Measurements from ENCODE around the gene TUBA1A. TPM values are rescaled to one million over a fixed set of nuclear protein-coding genes. Genes with fewer than 3 reads are reported as not detected.
A peak's percentile ranks its signal among the peaks of the same experiment; 100 is the strongest.

The TUBA1A gene
- polyA plus RNA-seq (2012; ENCODE audit: insufficient read length, low read depth), result 141 TPM

DNA sequence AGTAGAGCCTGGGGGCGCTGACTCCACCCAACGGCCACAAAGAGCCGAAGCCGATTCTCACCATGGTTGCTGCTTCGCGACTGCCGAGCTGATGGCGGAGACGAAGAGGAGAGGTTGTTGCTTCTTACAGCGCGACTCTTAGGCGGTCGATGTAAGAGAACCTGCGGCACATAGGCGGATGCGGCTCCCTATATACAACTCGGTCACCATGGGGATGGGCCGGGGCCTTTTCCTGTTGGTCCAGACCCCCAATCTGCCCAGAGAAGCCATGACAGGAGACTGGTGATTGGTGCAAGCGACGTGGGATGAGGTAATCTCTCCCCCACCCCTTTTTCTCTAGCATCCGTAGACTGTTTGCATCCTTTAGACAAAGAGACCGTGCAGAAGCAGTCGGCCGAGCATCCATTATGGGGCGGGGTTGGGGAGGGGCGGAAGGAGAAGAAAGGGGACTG, at the start of gene TUBA1A:
TUBA1A (minus strand) TSS at position 165 of the 452 bp plus-strand sequence; CDS start at position 64, 101 bp downstream.
- TF ChIP-seq TAF1 (IDR thresholded peaks at IDR 0.05; ENCODE audit: borderline replicate concordance, insufficient read depth, low read length), result peak; percentile 95
- TF ChIP-seq, protein P1, sequence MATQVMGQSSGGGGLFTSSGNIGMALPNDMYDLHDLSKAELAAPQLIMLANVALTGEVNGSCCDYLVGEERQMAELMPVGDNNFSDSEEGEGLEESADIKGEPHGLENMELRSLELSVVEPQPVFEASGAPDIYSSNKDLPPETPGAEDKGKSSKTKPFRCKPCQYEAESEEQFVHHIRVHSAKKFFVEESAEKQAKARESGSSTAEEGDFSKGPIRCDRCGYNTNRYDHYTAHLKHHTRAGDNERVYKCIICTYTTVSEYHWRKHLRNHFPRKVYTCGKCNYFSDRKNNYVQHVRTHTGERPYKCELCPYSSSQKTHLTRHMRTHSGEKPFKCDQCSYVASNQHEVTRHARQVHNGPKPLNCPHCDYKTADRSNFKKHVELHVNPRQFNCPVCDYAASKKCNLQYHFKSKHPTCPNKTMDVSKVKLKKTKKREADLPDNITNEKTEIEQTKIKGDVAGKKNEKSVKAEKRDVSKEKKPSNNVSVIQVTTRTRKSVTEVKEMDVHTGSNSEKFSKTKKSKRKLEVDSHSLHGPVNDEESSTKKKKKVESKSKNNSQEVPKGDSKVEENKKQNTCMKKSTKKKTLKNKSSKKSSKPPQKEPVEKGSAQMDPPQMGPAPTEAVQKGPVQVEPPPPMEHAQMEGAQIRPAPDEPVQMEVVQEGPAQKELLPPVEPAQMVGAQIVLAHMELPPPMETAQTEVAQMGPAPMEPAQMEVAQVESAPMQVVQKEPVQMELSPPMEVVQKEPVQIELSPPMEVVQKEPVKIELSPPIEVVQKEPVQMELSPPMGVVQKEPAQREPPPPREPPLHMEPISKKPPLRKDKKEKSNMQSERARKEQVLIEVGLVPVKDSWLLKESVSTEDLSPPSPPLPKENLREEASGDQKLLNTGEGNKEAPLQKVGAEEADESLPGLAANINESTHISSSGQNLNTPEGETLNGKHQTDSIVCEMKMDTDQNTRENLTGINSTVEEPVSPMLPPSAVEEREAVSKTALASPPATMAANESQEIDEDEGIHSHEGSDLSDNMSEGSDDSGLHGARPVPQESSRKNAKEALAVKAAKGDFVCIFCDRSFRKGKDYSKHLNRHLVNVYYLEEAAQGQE (IDR thresholded peaks at IDR 0.05; ENCODE audit: insufficient read depth in 1 of 2, low read depth in 2 of 2, low read length in 2 of 2), result peak in 1 of 2 experiments; percentile 56; a peak in 2 of 4 replicates
- peak; percentile 87; the same call in 1 of the 2 replicates for TF ChIP-seq SIN3A (IDR thresholded peaks at IDR 0.05; ENCODE audit: borderline replicate concordance, insufficient read depth, low read length)
- peak; percentile 99 for TF ChIP-seq POLR2AphosphoS5 (IDR thresholded peaks at IDR 0.05; ENCODE audit: low read depth, low read length)
- TF ChIP-seq FOXP2 (optimal IDR thresholded peaks at IDR 0.05; ENCODE audit: borderline replicate concordance, extremely low read depth, extremely low read length, insufficient read depth), result peak; percentile 30

DNA sequence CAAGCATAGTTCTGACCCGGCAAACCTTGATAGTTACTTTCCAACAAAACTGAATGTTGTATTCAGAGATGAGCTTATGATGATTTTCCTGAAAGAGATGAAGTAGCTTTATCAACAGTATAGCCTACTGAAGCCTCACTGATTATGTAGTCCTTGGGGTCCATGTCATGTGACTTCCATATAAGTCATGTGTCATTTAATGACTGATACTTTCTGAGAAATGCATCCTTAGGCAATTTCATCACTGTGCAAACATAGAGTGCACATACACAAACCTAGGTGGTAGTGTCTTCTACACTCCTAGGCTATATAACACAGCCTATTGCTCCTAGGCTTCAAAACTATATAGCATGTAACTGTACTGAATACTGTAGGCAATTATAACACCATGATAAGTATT, 47.5 kb upstream of the TUBA1A start:
- TF ChIP-seq POLR2AphosphoS5 (IDR thresholded peaks at IDR 0.05; ENCODE audit: low read depth, low read length) (no peak), SIN3A (IDR thresholded peaks at IDR 0.05; ENCODE audit: borderline replicate concordance, insufficient read depth, low read length) (no peak), TAF1 (IDR thresholded peaks at IDR 0.05; ENCODE audit: borderline replicate concordance, insufficient read depth, low read length) (no peak), FOXP2 (optimal IDR thresholded peaks at IDR 0.05; ENCODE audit: borderline replicate concordance, extremely low read depth, extremely low read length, insufficient read depth) (no peak)
- TF ChIP-seq, protein P1 (IDR thresholded peaks at IDR 0.05; ENCODE audit: insufficient read depth in 1 of 2, low read depth in 2 of 2, low read length in 2 of 2), result no peak

DNA sequence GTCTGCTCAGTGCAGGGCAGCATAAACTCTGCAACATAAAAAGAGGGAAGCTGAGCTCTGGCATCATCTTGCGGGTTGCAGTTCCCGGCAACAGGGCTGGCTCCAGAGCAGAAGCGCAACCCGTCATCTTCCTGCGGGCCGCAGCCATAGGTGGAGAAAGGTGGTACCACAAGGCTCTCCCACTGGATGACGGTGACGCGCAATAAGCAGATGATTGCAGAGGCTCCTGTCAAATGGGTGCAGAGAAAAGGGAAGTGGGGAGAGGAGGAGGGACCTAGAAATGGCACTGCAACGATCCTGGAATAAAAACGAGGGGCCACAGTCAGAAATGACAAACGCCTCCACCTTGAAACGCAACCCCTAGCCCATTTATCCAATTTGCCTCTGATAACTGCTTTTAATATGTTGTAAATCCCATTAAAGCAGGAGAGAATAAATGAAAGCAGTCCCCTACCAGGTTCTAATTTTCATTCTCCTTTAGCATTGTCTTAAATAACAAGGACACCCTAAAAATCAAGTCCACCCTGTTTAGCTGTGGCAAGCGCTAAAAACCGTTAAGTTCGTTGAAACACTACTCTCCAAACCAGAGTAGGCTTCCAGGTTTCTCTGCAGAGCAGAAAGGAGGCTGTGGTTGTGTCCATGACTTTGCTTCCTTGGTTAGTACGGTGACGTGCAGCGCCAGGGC, 45.1 kb upstream of the TUBA1A start:
- TF ChIP-seq POLR2AphosphoS5 (IDR thresholded peaks at IDR 0.05; ENCODE audit: low read depth, low read length), result no peak
- TF ChIP-seq, protein P1 (IDR thresholded peaks at IDR 0.05; ENCODE audit: insufficient read depth in 1 of 2, low read depth in 2 of 2, low read length in 2 of 2), result no peak
- TF ChIP-seq TAF1 (IDR thresholded peaks at IDR 0.05; ENCODE audit: borderline replicate concordance, insufficient read depth, low read length), result no peak
- no peak for TF ChIP-seq SIN3A (IDR thresholded peaks at IDR 0.05; ENCODE audit: borderline replicate concordance, insufficient read depth, low read length)
- no peak for TF ChIP-seq FOXP2 (optimal IDR thresholded peaks at IDR 0.05; ENCODE audit: borderline replicate concordance, extremely low read depth, extremely low read length, insufficient read depth)

DNA sequence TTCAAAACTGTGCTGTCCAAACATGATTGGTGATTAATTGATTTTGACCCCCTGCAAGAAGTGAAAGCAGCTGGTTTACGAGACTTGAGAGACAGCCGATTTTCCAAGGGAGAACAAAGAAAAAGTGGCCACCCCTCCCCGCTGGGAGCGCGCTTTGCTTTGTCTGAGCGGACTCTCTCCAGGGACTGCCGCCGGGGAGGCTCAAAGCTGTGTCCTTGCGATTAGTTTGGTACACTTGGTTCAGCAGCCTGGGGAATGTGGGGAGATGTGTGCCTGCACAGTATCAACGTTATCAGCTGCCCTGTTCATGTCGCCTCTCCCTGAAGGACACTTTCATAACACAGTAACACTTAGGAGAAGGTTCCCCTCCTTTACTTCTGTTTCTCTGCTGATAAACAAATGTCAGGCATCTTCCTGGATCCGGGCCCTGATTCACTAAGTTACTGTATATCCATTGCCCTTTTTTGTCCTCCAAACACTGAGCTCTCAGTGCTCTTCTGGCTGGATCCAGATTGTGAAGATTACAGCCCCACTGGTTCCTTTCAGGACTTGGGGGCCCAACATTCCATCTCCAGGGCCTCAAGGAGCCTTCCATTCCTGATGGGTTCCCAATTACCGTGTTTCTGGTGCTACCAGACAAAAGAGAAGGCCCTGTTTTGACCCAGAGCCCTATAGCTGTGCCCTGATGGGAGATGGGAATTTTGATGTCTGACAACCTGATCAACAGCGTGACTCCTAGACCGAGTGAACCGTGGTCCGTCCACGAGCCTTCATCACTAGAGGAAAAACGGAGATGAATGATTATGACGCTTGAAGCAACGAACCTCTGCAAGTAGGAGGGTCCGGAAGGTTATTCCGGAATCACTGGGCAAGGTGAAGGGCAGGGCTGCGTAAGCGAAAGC, 44.3 kb upstream of the TUBA1A start:
- no peak for TF ChIP-seq SIN3A (IDR thresholded peaks at IDR 0.05; ENCODE audit: borderline replicate concordance, insufficient read depth, low read length)
- TF ChIP-seq FOXP2 (optimal IDR thresholded peaks at IDR 0.05; ENCODE audit: borderline replicate concordance, extremely low read depth, extremely low read length, insufficient read depth), result no peak
- TF ChIP-seq, protein P1 (IDR thresholded peaks at IDR 0.05; ENCODE audit: insufficient read depth in 1 of 2, low read depth in 2 of 2, low read length in 2 of 2), result no peak
- no peak for TF ChIP-seq POLR2AphosphoS5 (IDR thresholded peaks at IDR 0.05; ENCODE audit: low read depth, low read length)
- no peak for TF ChIP-seq TAF1 (IDR thresholded peaks at IDR 0.05; ENCODE audit: borderline replicate concordance, insufficient read depth, low read length)
